Glomerular endothelial cell (primary cell): ENCODE measurements around the gene TMEM151A. TPM values are rescaled to one million over a fixed set of nuclear protein-coding genes. Genes with fewer than 3 reads are reported as not detected.
"Not testable (repeated sequence)": the region's sequence is repeated elsewhere in the genome, so short reads cannot be mapped to it uniquely, and the experiment has no call there.

Experiments used
- DNase-seq: peaks from one replicate; pipeline ENCODE4 v3.0.0-alpha.2; 2011; ENCODE audit warnings: low read depth, low spot score; ENCODE audit errors: extremely low read depth
- total RNA-seq: library from RNA; depleted of rRNA; stranded (reverse); fragments of >200 nt; gene quantifications from 2 replicates; pipeline ENCODE4 v1.2.3, GENCODE V29; 2015

Gene TMEM151A
- total RNA-seq, 1 donor from 2014 or later: 0.58 TPM

- DNase-seq: no peak
These were observed 5.9 kb downstream of the TMEM151A start for GRCh38 chr11:66297610-66298009.

GRCh38 chr11:66299186-66299585 is 7.5 kb downstream of the TMEM151A start:
- no peak for DNase-seq

GRCh38 chr11:66302656-66303055 is 11.0 kb downstream of the TMEM151A start:
- DNase-seq: no peak

- DNase-seq: no peak
These were observed 17.8 kb downstream of the TMEM151A start for GRCh38 chr11:66309475-66309874.

- DNase-seq: no peak
These were observed 18.6 kb downstream of the TMEM151A start for GRCh38 chr11:66310324-66310723.

GRCh38 chr11:66310803-66311440 is 19.2 kb downstream of the TMEM151A start:
- DNase-seq: not testable (repeated sequence)

- no peak for DNase-seq
These were observed 19.8 kb downstream of the TMEM151A start for GRCh38 chr11:66311470-66311964.

GRCh38 chr11:66311965-66312548 is 20.4 kb downstream of the TMEM151A start:
- peak; percentile 41 for DNase-seq

GRCh38 chr11:66312549-66313320 is 21.0 kb downstream of the TMEM151A start:
- DNase-seq: peak; percentile 74

- no peak for DNase-seq
These were observed 21.9 kb downstream of the TMEM151A start for GRCh38 chr11:66313321-66314185.

- DNase-seq: no peak
These were observed 22.4 kb downstream of the TMEM151A start for GRCh38 chr11:66314186-66314501.

- DNase-seq: no peak
These were observed 23.1 kb downstream of the TMEM151A start for GRCh38 chr11:66314561-66315497.

GRCh38 chr11:66315498-66315885 is 23.8 kb downstream of the TMEM151A start:
- no peak for DNase-seq

GRCh38 chr11:66315921-66316811 is 24.5 kb downstream of the TMEM151A start:
- no peak for DNase-seq

GRCh38 chr11:66316849-66317251 is 25.2 kb downstream of the TMEM151A start, which contains the start of gene CD248:
Gene CD248, minus strand, starts transcription at chr11:66317044. Its CDS starts 17 bp downstream, at chr11:66317027.
- DNase-seq: no peak

- no peak for DNase-seq
These were observed 25.6 kb downstream of the TMEM151A start for GRCh38 chr11:66317322-66317722.

- no peak for DNase-seq
These were observed 26.3 kb downstream of the TMEM151A start for GRCh38 chr11:66317723-66318599.

- no peak for DNase-seq
These were observed 26.9 kb downstream of the TMEM151A start for GRCh38 chr11:66318600-66318970.
